HCT116 (cell line): ENCODE measurements around the gene MXD1. TPM values are rescaled to one million over a fixed set of nuclear protein-coding genes. Genes with fewer than 3 reads are reported as not detected.

Experiments used
- ATAC-seq: fragments of 200-7000 bp; cut with Tn5 transposase; 2 replicates; pipeline ENCODE4 v1.9.1; 2020; ENCODE audit warnings: mild to moderate bottlenecking, moderate library complexity
- BruUV-seq: library from RNA; stranded (reverse); fragments of 400-500 nt; replicated peaks from 2 replicates; lab custom pipeline; 2021; lab: Mats Ljungman, UMichigan
- CTCF ChIA-PET: fragments of 300-600 bp; sonication (Branson Sonifier 250); formaldehyde crosslinking; loops from one replicate; lab custom pipeline; 2021; ENCODE audit warnings: antibody characterized with exemption; lab: Charles Lee
- POLR2A ChIA-PET: fragments of 300-600, 350-600 bp; sonication (Branson Sonifier 250); formaldehyde crosslinking; loops from one replicate; lab custom pipeline; 2021; ENCODE audit warnings: antibody characterized with exemption; lab: Charles Lee
- RAD21 ChIA-PET, 2 experiments: fragments of 300-600 bp; sonication (Branson Sonifier 250); formaldehyde crosslinking; loops; one replicate each; lab custom pipeline; 2023; ENCODE audit warnings: low total read pairs in 2 of 2; ENCODE audit not compliant: uncharacterized antibody in 2 of 2, unreplicated experiment in 2 of 2, low non-redundant PET in 1 of 2; lab: Charles Lee
- DNase-seq: peaks from one replicate; pipeline ENCODE4 v3.0.0-alpha.2; 2010; ENCODE audit warnings: low read depth, low spot score
- H2AFZ ChIP-seq: fragments of 200-600 bp; shearing (Covaris generic), sonication (generic); 2 replicates; pipeline ENCODE4 v1.6.1; 2017; ENCODE audit warnings: low read depth, mixed run types, mixed read lengths, antibody characterized with exemption, low read length; ENCODE audit not compliant: poor library complexity, severe bottlenecking
- H3K27ac ChIP-seq: 2 replicates; pipeline ENCODE4 v1.5.1; 2012; ENCODE audit warnings: low read depth, low read length
- H3K27me3 ChIP-seq: fragments of 200-600 bp; sonication (generic); 2 replicates; pipeline ENCODE4 v1.6.1; 2016; ENCODE audit warnings: mixed run types, low read length, mixed read lengths; ENCODE audit not compliant: insufficient read depth
- H3K36me3 ChIP-seq, 2 experiments: fragments of 200-500 bp in 1 of 2; fragments of 200-600 bp in 1 of 2; sonication (Bioruptor generic) in 1 of 2; sonication (generic) in 1 of 2; 2 replicates each; pipeline versions ENCODE4 v1.5.1 to v1.6.1; 2014 to 2016; ENCODE audit warnings: low read length in 2 of 2, inconsistent platforms in 1 of 2, mixed read lengths in 1 of 2, mixed run types in 1 of 2; ENCODE audit not compliant: insufficient read depth in 2 of 2, control insufficient read depth in 1 of 2
- H3K4me1 ChIP-seq, 2 experiments: fragments of 200-600 bp in 1 of 2; sonication (generic) in 1 of 2; 2 replicates each; pipeline versions ENCODE4 v1.5.1 to v1.6.1; 2012 to 2017; ENCODE audit warnings: low read length in 2 of 2, inconsistent platforms in 1 of 2, mild to moderate bottlenecking in 1 of 2, mixed read lengths in 1 of 2, mixed run types in 1 of 2, moderate library complexity in 1 of 2; ENCODE audit not compliant: insufficient read depth in 2 of 2, control insufficient read depth in 1 of 2
- H3K4me2 ChIP-seq: fragments of 200-600 bp; sonication (generic); 2 replicates; pipeline ENCODE4 v1.6.1; 2017; ENCODE audit warnings: mixed run types, low read length, mixed read lengths
- H3K4me3 ChIP-seq, 2 experiments: fragments of 200-600 bp in 1 of 2; sonication (generic) in 1 of 2; replicated peaks in 1 of 2; 2 replicates each; pipeline ENCODE4 v1.5.1; 2011 to 2016; ENCODE audit warnings: low read length in 2 of 2, control low read depth in 1 of 2, low read depth in 1 of 2, mild to moderate bottlenecking in 1 of 2, mixed read lengths in 1 of 2, mixed run types in 1 of 2
- H3K79me2 ChIP-seq: fragments of 200-600 bp; sonication (generic); 2 replicates; pipeline ENCODE4 v1.6.1; 2017; ENCODE audit warnings: mild to moderate bottlenecking, mixed run types, low read length, moderate library complexity, mixed read lengths; ENCODE audit not compliant: insufficient read depth
- H3K9ac ChIP-seq: fragments of 200-600 bp; sonication (generic); 2 replicates; pipeline ENCODE4 v1.6.1; 2016; ENCODE audit warnings: low read length, mixed read lengths
- H3K9me2 ChIP-seq: fragments of 200-600 bp; sonication (generic), shearing (Covaris generic); 2 replicates; pipeline ENCODE4 v1.6.1; 2017; ENCODE audit warnings: mixed run types, mild to moderate bottlenecking, moderate library complexity; ENCODE audit not compliant: insufficient read depth
- H3K9me3 ChIP-seq, 2 experiments: fragments of 200-500 bp in 1 of 2; fragments of 200-600 bp in 1 of 2; sonication (Bioruptor generic) in 1 of 2; sonication (generic) in 1 of 2; 2 replicates each; pipeline ENCODE4 v1.6.1; 2014 to 2017; ENCODE audit warnings: low read length in 2 of 2, mixed read lengths in 2 of 2, inconsistent platforms in 1 of 2, low read depth in 1 of 2, mild to moderate bottlenecking in 1 of 2, mixed run types in 1 of 2, moderate library complexity in 1 of 2; ENCODE audit not compliant: control insufficient read depth in 1 of 2, insufficient read depth in 1 of 2
- H4K20me1 ChIP-seq: fragments of 200-600 bp; sonication (generic), shearing (Covaris generic); 2 replicates; pipeline ENCODE4 v1.6.1; 2017; ENCODE audit warnings: mixed run types, mild to moderate bottlenecking, moderate library complexity; ENCODE audit not compliant: insufficient read depth
- ATF3 ChIP-seq: IDR thresholded peaks from 2 replicates; pipeline ENCODE4 v1.6.1; 2012
- CEBPB ChIP-seq: IDR thresholded peaks from 2 replicates; pipeline ENCODE4 v1.6.1; 2012; ENCODE audit warnings: low read depth
- CTCF ChIP-seq, 3 experiments: fragments of 200-600 bp in 1 of 3; sonication (generic) in 1 of 3; IDR thresholded peaks in 2 of 3; conservative IDR thresholded peaks in 1 of 3; 2 replicates each; pipeline ENCODE4 v1.5.1; 2012 to 2017; ENCODE audit warnings: low read depth in 2 of 3, low read length in 2 of 3, antibody characterized with exemption in 1 of 3, borderline replicate concordance in 1 of 3, control low read depth in 1 of 3, mild to moderate bottlenecking in 1 of 3, mixed read lengths in 1 of 3, mixed run types in 1 of 3, moderate library complexity in 1 of 3; ENCODE audit not compliant: insufficient read depth in 1 of 3
- EGR1 ChIP-seq: IDR thresholded peaks from 2 replicates; pipeline ENCODE4 v1.6.1; 2012; ENCODE audit warnings: low read depth
- ELF1 ChIP-seq: IDR thresholded peaks from 2 replicates; pipeline ENCODE4 v1.6.1; 2012; ENCODE audit warnings: low read depth, borderline replicate concordance
- EZH2 ChIP-seq: fragments of 200-600 bp; sonication (generic); IDR thresholded peaks from 2 replicates; pipeline ENCODE4 v1.6.1; 2017; ENCODE audit warnings: antibody characterized with exemption, mixed run types
- EZH2phosphoT487 ChIP-seq: fragments of 200-600 bp; IDR thresholded peaks from 2 replicates; pipeline ENCODE4 v1.6.1; 2018; ENCODE audit warnings: antibody characterized with exemption, borderline replicate concordance
- MAX ChIP-seq: IDR thresholded peaks from 2 replicates; pipeline ENCODE4 v1.6.1; 2012
- POLR2A ChIP-seq: IDR thresholded peaks from 2 replicates; pipeline ENCODE4 v1.7.0; 2011; ENCODE audit warnings: borderline replicate concordance; ENCODE audit not compliant: insufficient read depth, insufficient read length; ENCODE audit errors: extremely low read depth
- RAD21 ChIP-seq: IDR thresholded peaks from 2 replicates; pipeline ENCODE4 v1.6.1; 2012; ENCODE audit warnings: low read depth, mild to moderate bottlenecking
- SIN3A ChIP-seq: IDR thresholded peaks from 2 replicates; pipeline ENCODE4 v1.6.1; 2012; ENCODE audit warnings: low read depth
- TCF7L2 ChIP-seq: IDR thresholded peaks from 2 replicates; pipeline ENCODE4 v1.7.0; 2011; ENCODE audit warnings: borderline replicate concordance, inconsistent platforms; ENCODE audit not compliant: insufficient read depth, insufficient read length; ENCODE audit errors: extremely low read depth
- YY1 ChIP-seq: IDR thresholded peaks from 2 replicates; pipeline ENCODE4 v1.6.1; 2011; ENCODE audit warnings: low read length, low read depth, moderate library complexity, mild to moderate bottlenecking; ENCODE audit not compliant: insufficient replicate concordance; ENCODE audit errors: extremely low read depth
- ZBTB33 ChIP-seq: IDR thresholded peaks from 2 replicates; pipeline ENCODE4 v1.6.1; 2011; ENCODE audit warnings: mild to moderate bottlenecking, low read length, moderate library complexity; ENCODE audit not compliant: insufficient replicate concordance; ENCODE audit errors: extremely low read depth
- ZNF274 ChIP-seq: fragments of 200-500 bp; sonication (Bioruptor generic); IDR thresholded peaks from 2 replicates; pipeline ENCODE4 v1.6.1; 2014; ENCODE audit warnings: mild to moderate bottlenecking, low read depth, low read length, inconsistent platforms
- intact Hi-C: fragments of 100-400 bp; cut with micrococcal nuclease; formaldehyde crosslinking; loops from 2 replicates; pipeline ENCODE4 v1.10.0; 2022
- total RNA-seq: library from RNA; stranded (reverse); gene quantifications from one replicate; pipeline ENCODE4 v1.2.1, GENCODE V29; 2021; ENCODE audit not compliant: unreplicated experiment

MXD1 gene
- total RNA-seq, 1 experiment from 2014 or later: 10.3 TPM

GRCh38 chr2:69943000-69943842 lies 28.3 kb downstream of the MXD1 start (continued):
- TF ChIP-seq ZBTB33 (no peak), POLR2A (no peak), YY1 (no peak), ELF1 (no peak)

- Histone ChIP-seq H3K27me3 (no peaks in the 10 kb centered on the region), H4K20me1 (no peaks in the 10 kb centered on the region), H3K4me1 (peaks cover 19 to 32% of the 10 kb centered on the region in 2 experiments), H3K9me2 (no peaks in the 10 kb centered on the region), H3K4me3 (no peak overlapping the region), H3K4me2 (no peak overlapping the region), H3K9me3 (no peaks in the 10 kb centered on the region), H2AFZ (no peak overlapping the region), H3K36me3 (no peaks in the 10 kb centered on the region; a peak in 1 of 4 replicates), H3K79me2 (no peaks in the 10 kb centered on the region), H3K27ac (no peak overlapping the region), H3K9ac (no peak overlapping the region)
- ChIA-PET POLR2A (no interaction called here), CTCF (no interaction called here), RAD21 (no interaction called here)
- intact Hi-C loops: no loop called here
- DNase-seq (no peak), ATAC-seq (no peak)
- TF ChIP-seq RAD21: no peak
- no peak for TF ChIP-seq MAX
- no peak for TF ChIP-seq ATF3
- TF ChIP-seq CTCF (IDR thresholded peaks at IDR 0.05 in 2 of 3, conservative IDR thresholded peaks at IDR 0.05 in 1 of 3; ENCODE audit: borderline replicate concordance in 1 of 3, insufficient read depth in 1 of 3, low read depth in 2 of 3, low read length in 2 of 3): no peak
- TF ChIP-seq EZH2phosphoT487: no peak
- TF ChIP-seq EGR1: no peak
- TF ChIP-seq CEBPB: no peak
- TF ChIP-seq SIN3A: no peak
- TF ChIP-seq ZBTB33: no peak
- TF ChIP-seq EZH2: no peak
- TF ChIP-seq TCF7L2: no peak
- TF ChIP-seq ZNF274: no peak
- no TSS peak for BruUV-seq
These were observed 29.1 kb downstream of the MXD1 start for GRCh38 chr2:69943843-69944525.
